A549 (cell line): ENCODE results near the gene CD300E. TPM values are rescaled to one million over a fixed set of nuclear protein-coding genes. Genes with fewer than 3 reads are reported as not detected.
A peak's percentile ranks its signal among the peaks of the same experiment; 100 is the strongest.

Experiments
- ATAC-seq, 2 experiments: fragments of 200-7000 bp in 1 of 2; fragments of >200 bp in 1 of 2; cut with Nextera tagmentation in 1 of 2; cut with Tn5 transposase in 1 of 2; 3 replicates each; pipeline versions ENCODE4 v1.8.0 to v1.9.1; 2018 to 2020; ENCODE audit warnings: mild to moderate bottlenecking in 1 of 2, moderate library complexity in 1 of 2
- CTCF ChIA-PET: fragments of 300-600 bp; sonication (Branson Sonifier 250); formaldehyde crosslinking; extraction: SDS; loops from one replicate; lab custom pipeline; 2021; ENCODE audit warnings: antibody characterized with exemption, inconsistent platforms; lab: Yijun Ruan, JAX
- POLR2A ChIA-PET: fragments of 350-600 bp; formaldehyde crosslinking; extraction: SDS; loops from one replicate; lab custom pipeline; 2021; ENCODE audit warnings: antibody characterized with exemption, inconsistent platforms; lab: Yijun Ruan, JAX
- DNase-seq, 2 experiments: peaks; one replicate each; pipeline versions ENCODE4 v3.0.0 to v3.0.0-alpha.2; 2011 to 2016; ENCODE audit warnings: low read depth in 1 of 2, low spot score in 1 of 2
- FAIRE-seq: peaks from 2 replicates; lab custom pipeline; 2011; peaks lifted over from hg19 to GRCh38; lab: Jason Lieb, UNC
- H3K27ac ChIP-seq, 2 experiments: fragments of >200 bp; sonication (Bioruptor Twin); formaldehyde crosslinking; 3 replicates each; pipeline ENCODE4 v1.5.1; 2016 to 2017
- H3K4me1 ChIP-seq: fragments of >200 bp; sonication (Bioruptor Twin); formaldehyde crosslinking; 3 replicates; pipeline ENCODE4 v1.6.1; 2016
- H3K4me2 ChIP-seq: fragments of >200 bp; sonication (Bioruptor Twin); formaldehyde crosslinking; 3 replicates; pipeline ENCODE4 v1.6.1; 2016
- H3K4me3 ChIP-seq: fragments of >200 bp; sonication (Bioruptor Twin); formaldehyde crosslinking; 3 replicates; pipeline ENCODE4 v1.5.1; 2016
- H3K9me3 ChIP-seq: fragments of >200 bp; sonication (Bioruptor Twin); formaldehyde crosslinking; 3 replicates; pipeline ENCODE4 v1.6.1; 2016
- EP300 ChIP-seq, 2 experiments: fragments of >200 bp; sonication (Bioruptor Twin); formaldehyde crosslinking; IDR thresholded peaks; 2 replicates in 1 of 2; 3 replicates in 1 of 2; pipeline ENCODE4 v1.6.1; 2016 to 2017
- FOSL2 ChIP-seq, 2 experiments: fragments of 450-650 bp in 1 of 2; fragments of >200 bp in 1 of 2; sonication (Bioruptor Twin) in 1 of 2; formaldehyde crosslinking; IDR thresholded peaks; 2 replicates each; pipeline versions ENCODE4 v1.5.0 to v1.6.1; 2016 to 2020; ENCODE audit warnings: mild to moderate bottlenecking in 1 of 2, moderate library complexity in 1 of 2
- FOXS1 ChIP-seq: fragments of 250-450 bp; sonication (Bioruptor Pico); IDR thresholded peaks from 2 replicates; pipeline ENCODE4 v1.5.0; 2020; ENCODE audit warnings: mild to moderate bottlenecking, moderate library complexity
- GATA3 ChIP-seq: IDR thresholded peaks from 2 replicates; pipeline ENCODE4 v1.6.1; 2012; ENCODE audit warnings: borderline replicate concordance
- HOXB13 ChIP-seq: fragments of 250-450 bp; sonication (Bioruptor Pico); IDR thresholded peaks from 2 replicates; pipeline ENCODE4 v1.5.0; 2020; ENCODE audit warnings: low read depth, mild to moderate bottlenecking, moderate library complexity
- JUN ChIP-seq, 2 experiments: fragments of >200 bp; sonication (Bioruptor Twin); formaldehyde crosslinking; IDR thresholded peaks; 2 replicates in 1 of 2; 3 replicates in 1 of 2; pipeline ENCODE4 v1.6.1; 2016 to 2017
- JUNB ChIP-seq: fragments of >200 bp; sonication (Bioruptor Twin); formaldehyde crosslinking; IDR thresholded peaks from 2 replicates; pipeline ENCODE4 v1.6.1; 2016
- MAFK ChIP-seq: fragments of 450-650 bp; IDR thresholded peaks from 2 replicates; pipeline ENCODE4 v1.6.1; 2014; ENCODE audit not compliant: partially characterized antibody
- MAZ ChIP-seq: fragments of 150-350 bp; IDR thresholded peaks from 2 replicates; pipeline ENCODE4 v1.6.1; 2014; ENCODE audit warnings: antibody characterized with exemption, low read depth, low read length, borderline replicate concordance
- MYC ChIP-seq: IDR thresholded peaks from 2 replicates; pipeline ENCODE4 v1.6.1; 2012; ENCODE audit warnings: mild to moderate bottlenecking, inconsistent platforms, low read length, improper control_type of control experiment, borderline replicate concordance
- NFE2L2 ChIP-seq: fragments of 150-350 bp; conservative IDR thresholded peaks from 2 replicates; pipeline ENCODE4 v1.6.1; 2014; ENCODE audit warnings: low read length
- NPAS2 ChIP-seq: fragments of 250-450 bp; sonication (Bioruptor Pico); IDR thresholded peaks from 2 replicates; pipeline ENCODE4 v1.8.0; 2022; ENCODE audit warnings: mild to moderate bottlenecking, moderate library complexity, borderline replicate concordance
- POLR2A ChIP-seq: IDR thresholded peaks from 2 replicates; pipeline ENCODE4 v1.6.1; 2012; ENCODE audit warnings: mild to moderate bottlenecking, low read length
- RAD21 ChIP-seq, 2 experiments: fragments of >200 bp in 1 of 2; sonication (Bioruptor Twin) in 1 of 2; formaldehyde crosslinking in 1 of 2; IDR thresholded peaks in 1 of 2; conservative IDR thresholded peaks in 1 of 2; 2 replicates in 1 of 2; 3 replicates in 1 of 2; pipeline ENCODE4 v1.6.1; 2012 to 2018; ENCODE audit warnings: inconsistent platforms in 1 of 2
- RARB ChIP-seq: fragments of 250-450 bp; sonication (Bioruptor Pico); IDR thresholded peaks from 2 replicates; pipeline ENCODE4 v1.8.0; 2021; ENCODE audit warnings: mild to moderate bottlenecking, moderate library complexity
- SMC3 ChIP-seq: fragments of >200 bp; sonication (Bioruptor Twin); formaldehyde crosslinking; IDR thresholded peaks from 3 replicates; pipeline ENCODE4 v1.6.1; 2018; ENCODE audit warnings: inconsistent platforms
- USF2 ChIP-seq: fragments of 450-650 bp; IDR thresholded peaks from 2 replicates; pipeline ENCODE4 v1.6.1; 2014; ENCODE audit warnings: antibody characterized with exemption
- ZFP36 ChIP-seq: fragments of 450-650 bp; IDR thresholded peaks from 2 replicates; pipeline ENCODE4 v1.6.1; 2014; ENCODE audit warnings: borderline replicate concordance; ENCODE audit not compliant: partially characterized antibody
- ZNF302 ChIP-seq: fragments of 250-450 bp; sonication (Bioruptor Pico); IDR thresholded peaks from 2 replicates; pipeline ENCODE4 v1.9.0; 2021; ENCODE audit warnings: inconsistent platforms, mild to moderate bottlenecking, moderate library complexity
- WGBS: methylation state at CpG from one replicate; pipeline ENCODE4 v1.1.6; 2017; ENCODE audit errors: missing lambda C conversion rate; 5-methylcytosine and 5-hydroxymethylcytosine counted together
- polyA plus RNA-seq, 4 experiments: library from polyadenylated mRNA; depleted of rRNA in 3 of 4; stranded (reverse); fragments of >200 nt; fragmentation: RNase III in 1 of 4; extraction: RNeasy Plus Mini Kit Qiagen cat#74134 plus additional on column Dnase treatment in 1 of 4; gene quantifications; 2 replicates in 3 of 4; 3 replicates in 1 of 4; pipeline ENCODE4 v1.2.3, GENCODE V29; 2011 to 2017
- TF ChIP-seq, protein P1 (sequence below): fragments of 250-450 bp; sonication (Bioruptor Pico); IDR thresholded peaks from 2 replicates; pipeline ENCODE4 v1.5.0; 2020; ENCODE audit warnings: low read depth, mild to moderate bottlenecking, moderate library complexity
- TF ChIP-seq, protein P2 (sequence below): IDR thresholded peaks from 2 replicates; pipeline ENCODE4 v1.6.1; 2012
- TF ChIP-seq, protein P3 (sequence below): IDR thresholded peaks from 2 replicates; pipeline ENCODE4 v1.6.1; 2012; ENCODE audit warnings: low read depth, borderline replicate concordance
- TF ChIP-seq, protein P4 (sequence below): fragments of 250-450 bp; sonication (Bioruptor Pico); IDR thresholded peaks from 2 replicates; pipeline ENCODE4 v1.5.0; 2021; ENCODE audit warnings: mild to moderate bottlenecking, moderate library complexity, borderline replicate concordance
- TF ChIP-seq, protein P5 (sequence below): fragments of >200 bp; sonication (Bioruptor Twin); formaldehyde crosslinking; IDR thresholded peaks from 3 replicates; pipeline ENCODE4 v1.5.1; 2016

Gene CD300E
- polyA plus RNA-seq, 2 of the 4 experiments (the other 2 are of a cell fraction): not detected

GRCh38 chr17:74569020-74570003 is 54.2 kb downstream of the CD300E start:
- H3K27ac ChIP-seq: peak overlapping the region; percentile 64 to 90
- H3K4me3 ChIP-seq: no peak overlapping the region
- ChIA-PET CTCF (interaction anchor here (0.7 to 3.0 kb wide), 14 partner anchors 10 to 222 kb away, joined by 3 to 28 read pairs (median 4); partner anchors contain the start of genes CD300C, CD300LD and RAB37), POLR2A (interaction anchor here (0.6 to 1.0 kb wide), 8 partner anchors 11 to 152 kb away, joined by 3 to 5 read pairs (median 3); no protein-coding TSS in a partner anchor)
- H3K4me2 ChIP-seq: peak overlapping the region; percentile 34
- ATAC-seq (peak; percentile 91 to 95), FAIRE-seq (peak; percentile 95)
- peaks cover 27% of the 10 kb centered on the region for H3K4me1 ChIP-seq
- 44% methylated on average over 32 of the region's 32 CpGs for WGBS
- TF ChIP-seq, protein P1, sequence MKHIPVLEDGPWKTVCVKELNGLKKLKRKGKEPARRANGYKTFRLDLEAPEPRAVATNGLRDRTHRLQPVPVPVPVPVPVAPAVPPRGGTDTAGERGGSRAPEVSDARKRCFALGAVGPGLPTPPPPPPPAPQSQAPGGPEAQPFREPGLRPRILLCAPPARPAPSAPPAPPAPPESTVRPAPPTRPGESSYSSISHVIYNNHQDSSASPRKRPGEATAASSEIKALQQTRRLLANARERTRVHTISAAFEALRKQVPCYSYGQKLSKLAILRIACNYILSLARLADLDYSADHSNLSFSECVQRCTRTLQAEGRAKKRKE (CRISPR knock-in tag): 0 out of 2 replicates have a peak, but pooled peaks have one; percentile 32
- TF ChIP-seq, protein P2, sequence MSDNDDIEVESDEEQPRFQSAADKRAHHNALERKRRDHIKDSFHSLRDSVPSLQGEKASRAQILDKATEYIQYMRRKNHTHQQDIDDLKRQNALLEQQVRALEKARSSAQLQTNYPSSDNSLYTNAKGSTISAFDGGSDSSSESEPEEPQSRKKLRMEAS: peak; percentile 96
- TF ChIP-seq NPAS2 (CRISPR knock-in tag) (no peak), FOSL2 (IDR thresholded peaks at IDR 0.05) (0 out of 2 replicates have a peak, but pooled peaks have one; percentile 24), FOSL2 (CRISPR knock-in tag; IDR thresholded peaks at IDR 0.05) (peak; percentile 92), GATA3 (peak; percentile 37; the same call in 1 of the 2 replicates), MYC (no peak), NFE2L2 (peak; percentile 48; the same call in 1 of the 2 replicates), RARB (CRISPR knock-in tag) (no peak), JUNB (peak; percentile 54; the same call in 1 of the 2 replicates), EP300 (IDR thresholded peaks at IDR 0.05) (peak in 1 of 2 experiments; percentile 74; a peak in 1 of 5 replicates), RAD21 (conservative IDR thresholded peaks at IDR 0.05 in 1 of 2, IDR thresholded peaks at IDR 0.05 in 1 of 2) (no peak), JUN (IDR thresholded peaks at IDR 0.05) (peak in 1 of 2 experiments; percentile 77; a peak in 3 of 5 replicates), POLR2A (peak; percentile 35; the same call in 1 of the 2 replicates), MAFK (peak; percentile 98)
- TF ChIP-seq, protein P3, sequence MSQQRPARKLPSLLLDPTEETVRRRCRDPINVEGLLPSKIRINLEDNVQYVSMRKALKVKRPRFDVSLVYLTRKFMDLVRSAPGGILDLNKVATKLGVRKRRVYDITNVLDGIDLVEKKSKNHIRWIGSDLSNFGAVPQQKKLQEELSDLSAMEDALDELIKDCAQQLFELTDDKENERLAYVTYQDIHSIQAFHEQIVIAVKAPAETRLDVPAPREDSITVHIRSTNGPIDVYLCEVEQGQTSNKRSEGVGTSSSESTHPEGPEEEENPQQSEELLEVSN: peak; percentile 94
- TF ChIP-seq, protein P4, sequence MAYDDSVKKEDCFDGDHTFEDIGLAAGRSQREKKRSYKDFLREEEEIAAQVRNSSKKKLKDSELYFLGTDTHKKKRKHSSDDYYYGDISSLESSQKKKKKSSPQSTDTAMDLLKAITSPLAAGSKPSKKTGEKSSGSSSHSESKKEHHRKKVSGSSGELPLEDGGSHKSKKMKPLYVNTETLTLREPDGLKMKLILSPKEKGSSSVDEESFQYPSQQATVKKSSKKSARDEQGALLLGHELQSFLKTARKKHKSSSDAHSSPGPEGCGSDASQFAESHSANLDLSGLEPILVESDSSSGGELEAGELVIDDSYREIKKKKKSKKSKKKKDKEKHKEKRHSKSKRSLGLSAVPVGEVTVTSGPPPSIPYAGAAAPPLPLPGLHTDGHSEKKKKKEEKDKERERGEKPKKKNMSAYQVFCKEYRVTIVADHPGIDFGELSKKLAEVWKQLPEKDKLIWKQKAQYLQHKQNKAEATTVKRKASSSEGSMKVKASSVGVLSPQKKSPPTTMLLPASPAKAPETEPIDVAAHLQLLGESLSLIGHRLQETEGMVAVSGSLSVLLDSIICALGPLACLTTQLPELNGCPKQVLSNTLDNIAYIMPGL: no peak
- TF ChIP-seq, all 56 proteins: peak for 11
- H3K9me3 ChIP-seq: no peaks in the 10 kb centered on the region; the same call in 2 of the 3 replicates
- DNase-seq: peak; percentile 71 to 94

DNA sequence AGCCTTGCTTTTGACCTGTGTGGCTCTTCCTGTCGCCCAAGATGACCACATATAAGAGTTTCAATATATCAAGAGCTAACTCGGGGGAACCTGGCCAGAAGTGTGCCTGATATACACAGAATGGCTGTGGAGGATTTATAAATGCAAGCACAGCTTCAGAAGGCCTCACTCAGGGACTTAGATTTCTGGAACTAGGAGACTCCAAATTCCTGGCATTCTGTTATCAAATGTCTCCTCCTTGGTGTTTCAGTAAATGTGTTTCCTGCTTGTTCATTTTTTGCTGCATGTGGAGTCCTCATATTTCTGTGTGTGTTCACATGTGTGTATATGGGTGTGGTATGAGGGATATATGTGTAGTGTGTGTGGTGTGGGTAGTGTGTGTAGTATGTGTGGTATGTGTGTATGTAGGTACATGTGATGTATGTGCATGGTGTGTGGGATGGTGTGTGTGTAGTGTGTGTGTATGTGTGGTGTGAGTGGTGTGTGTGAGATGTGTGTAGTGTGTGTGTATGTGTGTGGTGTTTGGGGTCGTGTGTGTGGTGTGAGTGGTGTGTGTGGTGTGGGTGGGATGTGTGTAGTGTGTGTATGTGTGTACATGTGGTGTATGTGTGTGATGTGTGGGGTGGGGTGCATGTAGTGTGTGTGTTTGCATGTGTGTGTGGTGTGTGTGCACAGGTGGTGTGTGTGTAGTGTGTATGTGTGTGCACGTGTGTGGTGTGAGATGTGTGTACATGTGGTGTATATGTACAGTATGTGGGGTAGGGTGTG is 55.2 kb downstream of the CD300E start:
- POLR2A ChIA-PET: no interaction called here
- FAIRE-seq: no peak
- peaks cover 27% of the 10 kb centered on the region for H3K4me1 ChIP-seq
- CTCF ChIA-PET: interaction anchor here (0.9 to 4.9 kb wide), 7 partner anchors 10 to 169 kb away, joined by 3 to 142 read pairs (median 15); partner anchors contain the start of genes CD300LD and RAB37
- ATAC-seq: no peak
- no peak for DNase-seq
- no peaks in the 10 kb centered on the region; the same call in 2 of the 3 replicates for H3K9me3 ChIP-seq
- H3K4me3 ChIP-seq: no peak overlapping the region
- no peak overlapping the region; the same call in 2 of the 3 replicates for H3K4me2 ChIP-seq
- H3K27ac ChIP-seq: peak overlapping the region; percentile 64 to 90
- 70% methylated on average over 4 of the region's 4 CpGs for WGBS
- TF ChIP-seq JUN (IDR thresholded peaks at IDR 0.05): no peak
- TF ChIP-seq SMC3: no peak
- no peak for TF ChIP-seq FOXS1 (CRISPR knock-in tag)
- TF ChIP-seq HOXB13 (CRISPR knock-in tag): no peak
- TF ChIP-seq, protein P5, sequence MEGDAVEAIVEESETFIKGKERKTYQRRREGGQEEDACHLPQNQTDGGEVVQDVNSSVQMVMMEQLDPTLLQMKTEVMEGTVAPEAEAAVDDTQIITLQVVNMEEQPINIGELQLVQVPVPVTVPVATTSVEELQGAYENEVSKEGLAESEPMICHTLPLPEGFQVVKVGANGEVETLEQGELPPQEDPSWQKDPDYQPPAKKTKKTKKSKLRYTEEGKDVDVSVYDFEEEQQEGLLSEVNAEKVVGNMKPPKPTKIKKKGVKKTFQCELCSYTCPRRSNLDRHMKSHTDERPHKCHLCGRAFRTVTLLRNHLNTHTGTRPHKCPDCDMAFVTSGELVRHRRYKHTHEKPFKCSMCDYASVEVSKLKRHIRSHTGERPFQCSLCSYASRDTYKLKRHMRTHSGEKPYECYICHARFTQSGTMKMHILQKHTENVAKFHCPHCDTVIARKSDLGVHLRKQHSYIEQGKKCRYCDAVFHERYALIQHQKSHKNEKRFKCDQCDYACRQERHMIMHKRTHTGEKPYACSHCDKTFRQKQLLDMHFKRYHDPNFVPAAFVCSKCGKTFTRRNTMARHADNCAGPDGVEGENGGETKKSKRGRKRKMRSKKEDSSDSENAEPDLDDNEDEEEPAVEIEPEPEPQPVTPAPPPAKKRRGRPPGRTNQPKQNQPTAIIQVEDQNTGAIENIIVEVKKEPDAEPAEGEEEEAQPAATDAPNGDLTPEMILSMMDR: no peak
- TF ChIP-seq, protein P3: no peak
- no peak for TF ChIP-seq ZFP36
- no peak for TF ChIP-seq MAZ
- TF ChIP-seq ZNF302 (CRISPR knock-in tag): no peak
- no peak for TF ChIP-seq USF2
